Dendritic cell treated with granulocyte-macrophage colony-stimulating factor and Interleukin-4, amounts not matched to agents 40 ng/mL and 50 ng/mL, for 4 days (primary cell): ENCODE measurements around the gene FOXP1.
A peak's percentile ranks its signal among the peaks of the same experiment; 100 is the strongest.

ENCODE experiments used
- H3K27ac Mint-ChIP-seq: one replicate; pipeline ENCODE4 v1.8.0; 2022; ENCODE audit warnings: mild to moderate bottlenecking, mixed read lengths
- H3K27me3 Mint-ChIP-seq: one replicate; pipeline ENCODE4 v1.8.0; 2022; ENCODE audit warnings: mild to moderate bottlenecking, mixed read lengths
- H3K36me3 Mint-ChIP-seq: one replicate; pipeline ENCODE4 v1.8.0; 2022; ENCODE audit warnings: low read depth, mixed read lengths
- H3K4me1 Mint-ChIP-seq: one replicate; pipeline ENCODE4 v1.8.0; 2022; ENCODE audit warnings: low read depth, mixed read lengths
- H3K4me3 Mint-ChIP-seq: one replicate; pipeline ENCODE4 v1.8.0; 2022; ENCODE audit warnings: mild to moderate bottlenecking, moderate library complexity, mixed read lengths
- H3K9me3 Mint-ChIP-seq: one replicate; pipeline ENCODE4 v1.8.0; 2022; ENCODE audit warnings: mixed read lengths
- intact Hi-C: fragments of 100-400 bp; cut with micrococcal nuclease; formaldehyde crosslinking; loops from one replicate; pipeline ENCODE4 v1.15.0; 2022

The FOXP1 gene

DNA sequence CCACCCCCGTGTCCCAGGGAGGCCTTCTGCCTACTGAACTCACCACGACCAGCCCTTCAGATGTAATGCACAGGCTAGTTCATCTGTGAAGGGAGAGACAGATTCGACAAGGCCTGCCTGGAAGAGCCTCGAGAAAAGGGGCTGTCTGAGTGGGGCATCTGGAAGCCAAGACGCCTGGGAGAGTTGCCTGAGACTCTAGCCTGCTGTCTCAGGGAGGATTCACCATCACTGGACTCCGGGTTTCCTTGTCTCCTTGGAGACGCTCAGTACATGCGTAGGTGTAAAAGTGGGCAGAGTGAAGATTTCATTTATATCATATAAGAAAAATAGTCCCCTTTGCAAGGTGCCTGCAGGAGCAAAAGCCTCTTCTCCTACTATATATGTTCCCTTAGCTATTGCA, 468.9 kb downstream of the FOXP1 start:
- peaks cover 5% of the 10 kb centered on the region for H3K4me1 Mint-ChIP-seq
- H3K36me3 Mint-ChIP-seq = peaks cover 32% of the 10 kb centered on the region
- intact Hi-C loops = no loop called here
- no peaks in the 10 kb centered on the region for H3K9me3 Mint-ChIP-seq
- no peak overlapping the region for H3K27ac Mint-ChIP-seq
- H3K27me3 Mint-ChIP-seq = no peaks in the 10 kb centered on the region
- H3K4me3 Mint-ChIP-seq = no peak overlapping the region

DNA sequence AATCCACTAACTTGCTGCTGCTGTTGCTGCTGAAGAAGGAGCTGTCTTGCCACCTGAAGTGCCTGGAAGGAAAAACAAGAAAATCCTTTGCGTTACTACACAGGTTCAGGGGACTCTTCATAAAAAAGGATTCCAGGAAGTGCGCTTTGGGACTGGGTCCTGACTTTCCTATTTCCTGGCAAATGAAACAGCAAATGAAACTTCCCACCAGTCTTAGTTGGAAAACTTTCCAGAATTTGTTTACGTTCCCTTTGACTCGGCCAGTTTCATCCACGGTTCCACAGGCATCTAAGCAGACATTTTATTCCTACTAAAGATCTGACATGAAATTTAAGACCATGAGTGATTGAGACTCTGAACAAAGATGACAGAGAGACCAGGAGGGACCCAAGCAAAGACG, 471.0 kb downstream of the FOXP1 start:
- H3K36me3 Mint-ChIP-seq = peaks cover 39% of the 10 kb centered on the region
- H3K4me3 Mint-ChIP-seq = no peak overlapping the region
- H3K27me3 Mint-ChIP-seq = no peaks in the 10 kb centered on the region
- no peaks in the 10 kb centered on the region for H3K4me1 Mint-ChIP-seq
- no peaks in the 10 kb centered on the region for H3K9me3 Mint-ChIP-seq
- no peak overlapping the region for H3K27ac Mint-ChIP-seq
- intact Hi-C loops = no loop called here

GRCh38 chr3:71111784-71112440, 471.6 kb downstream of the FOXP1 start:
- Mint-ChIP-seq H3K36me3 (peaks cover 39% of the 10 kb centered on the region), H3K27me3 (no peaks in the 10 kb centered on the region), H3K27ac (no peak overlapping the region), H3K4me3 (no peak overlapping the region), H3K9me3 (no peaks in the 10 kb centered on the region), H3K4me1 (no peaks in the 10 kb centered on the region)
- intact Hi-C loops = no loop called here

DNA sequence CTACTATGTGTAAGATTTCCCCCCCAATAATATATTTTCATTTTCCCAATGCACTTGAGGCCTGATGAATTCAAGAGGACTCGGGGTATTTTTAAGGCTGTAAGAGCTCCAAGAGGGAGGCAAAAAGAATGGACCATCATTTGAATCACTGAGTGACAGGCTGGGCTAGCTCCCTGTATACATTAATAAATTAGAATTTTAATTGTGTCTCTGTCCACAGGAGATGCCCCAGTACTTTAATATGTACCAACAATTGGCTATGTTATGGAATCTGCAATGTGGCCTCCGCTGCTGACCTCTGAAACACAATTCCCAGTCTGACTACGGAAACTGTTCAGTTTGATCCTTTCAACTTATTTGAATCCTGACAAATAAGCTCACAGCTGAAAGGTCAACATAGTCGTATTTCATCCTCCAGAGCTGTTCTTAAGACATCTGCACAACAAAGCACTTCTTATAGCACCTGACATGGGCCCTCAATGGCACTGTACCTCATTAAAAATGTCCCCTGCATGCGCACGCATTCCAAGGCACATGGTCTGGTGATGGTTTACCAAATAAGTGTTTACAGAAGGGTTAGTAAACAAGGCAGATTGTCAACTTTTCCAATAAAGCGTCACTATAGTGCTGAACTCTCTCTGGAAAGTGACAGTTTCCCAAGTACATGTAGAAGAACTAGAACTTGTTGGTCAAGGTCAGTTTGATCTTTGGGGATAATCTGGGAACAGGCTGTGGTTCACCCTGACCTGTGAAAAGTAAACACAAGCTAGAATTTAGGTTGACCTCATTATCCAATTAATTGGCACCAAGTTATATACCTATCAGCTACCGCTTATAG, 472.9 kb downstream of the FOXP1 start:
- intact Hi-C loops = no loop called here
- H3K9me3 Mint-ChIP-seq = no peaks in the 10 kb centered on the region
- H3K4me1 Mint-ChIP-seq = no peaks in the 10 kb centered on the region
- no peak overlapping the region for H3K27ac Mint-ChIP-seq
- H3K36me3 Mint-ChIP-seq = peaks cover 39% of the 10 kb centered on the region
- H3K27me3 Mint-ChIP-seq = no peaks in the 10 kb centered on the region
- no peak overlapping the region for H3K4me3 Mint-ChIP-seq

GRCh38 chr3:71109977-71110285, 473.6 kb downstream of the FOXP1 start:
- Mint-ChIP-seq H3K4me3 (no peak overlapping the region), H3K9me3 (no peaks in the 10 kb centered on the region), H3K27me3 (no peaks in the 10 kb centered on the region), H3K4me1 (no peaks in the 10 kb centered on the region), H3K27ac (no peak overlapping the region), H3K36me3 (peaks cover 46% of the 10 kb centered on the region)
- intact Hi-C loops = no loop called here

DNA sequence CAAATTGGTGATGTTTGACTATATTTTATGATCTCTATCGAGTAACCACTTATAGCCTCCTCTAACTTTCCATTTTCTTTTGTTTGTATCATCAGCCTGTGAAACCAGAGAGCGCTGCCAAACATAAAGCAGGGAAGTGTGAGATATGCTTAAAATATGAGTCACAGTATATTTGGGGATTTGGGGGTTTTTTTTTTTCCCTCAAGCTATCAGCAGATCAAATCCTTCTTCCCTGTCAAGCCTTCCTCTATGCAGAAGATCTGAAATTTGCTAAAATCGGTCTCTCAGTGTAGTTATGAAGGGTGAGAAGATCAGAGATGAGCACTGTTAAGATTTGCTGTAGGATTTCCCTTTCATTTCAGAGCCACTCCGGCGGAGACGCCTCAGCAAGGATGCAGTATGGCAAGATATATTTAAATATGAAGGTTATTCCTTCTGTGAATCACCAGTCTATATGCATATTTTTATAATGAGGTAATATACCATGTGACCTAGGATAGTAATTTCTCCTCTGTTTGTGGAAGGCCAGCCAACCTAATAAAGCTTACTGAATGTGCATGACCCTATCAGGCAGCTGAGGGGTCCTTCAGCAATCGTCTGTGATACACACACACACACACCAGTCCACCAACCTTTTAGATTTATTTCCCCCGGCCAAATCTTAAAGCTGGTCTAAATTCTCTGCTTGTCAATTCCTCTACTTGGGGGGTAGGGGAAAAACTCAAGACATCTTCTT, 474.1 kb downstream of the FOXP1 start:
- Mint-ChIP-seq H3K4me3 (no peak overlapping the region), H3K36me3 (peaks cover 48% of the 10 kb centered on the region), H3K9me3 (no peaks in the 10 kb centered on the region), H3K27me3 (no peaks in the 10 kb centered on the region), H3K27ac (no peak overlapping the region), H3K4me1 (no peaks in the 10 kb centered on the region)
- intact Hi-C loops = no loop called here

DNA sequence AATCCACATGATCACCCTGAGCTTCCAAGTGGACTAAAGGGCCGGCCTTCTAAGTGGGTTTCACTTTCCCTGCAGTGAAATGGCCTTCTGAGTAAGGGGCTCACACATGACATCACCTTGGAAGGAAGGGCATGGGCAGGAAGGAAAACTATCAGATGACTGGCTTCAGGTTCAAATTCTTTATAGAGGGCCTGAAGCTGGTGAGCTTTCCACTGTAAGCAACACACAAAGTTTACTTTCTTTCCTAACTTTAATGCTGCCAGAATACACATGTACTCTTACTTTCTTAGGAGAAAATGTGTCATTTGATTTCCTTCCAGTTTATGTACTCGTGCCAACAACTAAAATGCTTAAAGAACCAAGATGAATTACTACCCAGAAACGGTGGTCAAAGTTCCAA, 475.6 kb downstream of the FOXP1 start:
- Mint-ChIP-seq H3K27ac (no peak overlapping the region), H3K9me3 (no peaks in the 10 kb centered on the region), H3K4me3 (no peak overlapping the region), H3K4me1 (peaks cover 9% of the 10 kb centered on the region), H3K36me3 (peaks cover 44% of the 10 kb centered on the region), H3K27me3 (no peaks in the 10 kb centered on the region)
- intact Hi-C loops = no loop called here

- H3K27ac Mint-ChIP-seq = no peak overlapping the region
- H3K4me1 Mint-ChIP-seq = peaks cover 35% of the 10 kb centered on the region
- H3K36me3 Mint-ChIP-seq = peaks cover 19% of the 10 kb centered on the region
- intact Hi-C loops = no loop called here
- H3K4me3 Mint-ChIP-seq = no peak overlapping the region
- H3K9me3 Mint-ChIP-seq = no peaks in the 10 kb centered on the region
- no peaks in the 10 kb centered on the region for H3K27me3 Mint-ChIP-seq
Measured at GRCh38 chr3:71104976-71105375, 478.6 kb downstream of the FOXP1 start.

- H3K4me3 Mint-ChIP-seq = no peak overlapping the region
- no peaks in the 10 kb centered on the region for H3K9me3 Mint-ChIP-seq
- no peaks in the 10 kb centered on the region for H3K27me3 Mint-ChIP-seq
- H3K27ac Mint-ChIP-seq = no peak overlapping the region
- intact Hi-C loops = no loop called here
- H3K4me1 Mint-ChIP-seq = peaks cover 35% of the 10 kb centered on the region
- H3K36me3 Mint-ChIP-seq = peaks cover 15% of the 10 kb centered on the region
Measured at GRCh38 chr3:71104556-71104955, 479.0 kb downstream of the FOXP1 start.

DNA sequence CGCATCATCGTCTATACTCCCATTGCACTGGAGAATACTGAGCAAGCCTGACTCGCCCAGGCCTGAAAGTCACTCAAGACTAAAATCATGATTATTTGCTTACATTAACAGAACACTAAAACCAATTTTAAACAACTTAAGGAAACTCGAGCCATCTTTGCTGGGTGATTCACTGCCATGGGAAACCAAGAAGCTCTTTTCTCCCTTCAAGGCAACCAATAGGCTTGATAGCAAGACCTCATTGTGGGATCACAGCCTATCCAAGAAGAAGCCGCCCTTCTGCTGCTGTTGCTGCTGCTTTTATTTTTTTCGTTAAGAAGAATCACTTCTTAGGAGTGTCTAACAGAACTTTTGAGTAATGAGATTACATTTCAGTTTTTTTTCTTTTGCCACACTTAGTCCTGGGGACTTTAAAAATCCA, 479.4 kb downstream of the FOXP1 start:
- Mint-ChIP-seq H3K4me3 (no peak overlapping the region), H3K27ac (no peak overlapping the region), H3K36me3 (peaks cover 11% of the 10 kb centered on the region), H3K27me3 (no peaks in the 10 kb centered on the region), H3K9me3 (no peaks in the 10 kb centered on the region), H3K4me1 (peaks cover 35% of the 10 kb centered on the region)
- intact Hi-C loops = no loop called here

DNA sequence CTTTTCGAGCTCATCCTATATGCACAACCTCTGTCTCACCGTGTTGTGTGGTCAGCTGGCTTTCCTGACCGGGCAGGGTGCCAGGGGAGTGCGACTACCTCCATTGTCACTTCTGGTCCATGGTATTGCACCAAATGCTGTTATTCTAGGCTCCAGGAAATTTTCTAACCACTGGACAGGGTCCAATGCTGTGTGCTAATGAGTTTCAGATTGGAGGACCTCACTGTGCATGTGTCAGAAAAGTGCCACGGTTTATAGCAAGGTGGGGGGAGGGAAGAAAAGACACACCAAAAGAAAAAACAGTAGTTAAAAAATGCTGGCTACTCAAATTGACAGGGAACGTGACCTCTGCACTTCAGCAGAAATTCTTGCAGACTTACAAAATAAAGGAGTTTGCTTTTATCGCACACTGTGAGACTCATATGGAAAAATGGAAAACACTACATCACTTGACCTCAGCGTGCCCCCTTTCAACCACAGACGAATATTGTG, 480.1 kb downstream of the FOXP1 start:
- H3K27ac Mint-ChIP-seq = no peak overlapping the region
- no peak overlapping the region for H3K4me3 Mint-ChIP-seq
- intact Hi-C loops = no loop called here
- no peaks in the 10 kb centered on the region for H3K27me3 Mint-ChIP-seq
- H3K36me3 Mint-ChIP-seq = peaks cover 9% of the 10 kb centered on the region
- peaks cover 35% of the 10 kb centered on the region for H3K4me1 Mint-ChIP-seq
- H3K9me3 Mint-ChIP-seq = no peaks in the 10 kb centered on the region

DNA sequence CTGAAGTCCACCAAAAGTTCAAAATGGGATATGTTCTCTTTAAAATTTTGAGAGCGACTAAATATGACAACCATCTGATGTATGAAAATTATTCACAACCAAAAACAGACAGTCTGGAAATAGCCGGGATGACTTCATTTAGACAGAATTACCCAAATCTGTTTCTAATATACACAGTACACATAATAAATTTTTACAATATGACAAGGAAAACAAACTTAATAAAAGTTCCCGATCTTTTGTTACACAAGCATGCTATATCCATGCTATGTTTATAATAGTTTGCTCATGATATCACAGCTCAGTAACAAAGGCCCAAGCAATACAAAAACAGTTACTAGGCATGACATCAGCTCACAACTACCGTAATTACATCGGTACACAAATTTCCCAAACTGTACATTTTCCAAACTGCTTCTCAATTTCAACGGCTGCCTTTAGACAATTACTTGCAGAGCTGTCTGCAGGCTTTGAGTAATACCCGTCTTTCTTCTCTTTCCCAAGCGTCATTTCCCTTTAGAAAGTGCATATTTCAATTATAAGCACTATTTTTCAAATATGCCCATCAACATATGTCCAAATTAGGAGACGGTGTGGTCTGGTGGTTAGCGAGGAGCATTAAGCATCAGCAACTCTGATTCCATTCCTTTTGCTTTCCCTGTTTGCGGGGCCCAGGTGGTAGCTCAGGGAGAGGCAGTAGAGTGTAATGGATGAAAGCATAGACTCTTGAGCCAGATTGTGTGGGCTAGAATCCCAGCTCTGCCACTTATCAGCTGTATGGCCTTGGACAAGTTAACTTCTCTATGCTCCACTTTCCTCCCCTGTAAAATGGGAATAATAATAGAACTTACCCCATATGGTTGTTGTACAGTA, 481.2 kb downstream of the FOXP1 start:
- Mint-ChIP-seq H3K36me3 (peaks cover 9% of the 10 kb centered on the region), H3K4me3 (no peak overlapping the region), H3K27ac (peak overlapping the region; percentile 62), H3K4me1 (peaks cover 35% of the 10 kb centered on the region), H3K9me3 (no peaks in the 10 kb centered on the region), H3K27me3 (no peaks in the 10 kb centered on the region)
- intact Hi-C loops = no loop called here

DNA sequence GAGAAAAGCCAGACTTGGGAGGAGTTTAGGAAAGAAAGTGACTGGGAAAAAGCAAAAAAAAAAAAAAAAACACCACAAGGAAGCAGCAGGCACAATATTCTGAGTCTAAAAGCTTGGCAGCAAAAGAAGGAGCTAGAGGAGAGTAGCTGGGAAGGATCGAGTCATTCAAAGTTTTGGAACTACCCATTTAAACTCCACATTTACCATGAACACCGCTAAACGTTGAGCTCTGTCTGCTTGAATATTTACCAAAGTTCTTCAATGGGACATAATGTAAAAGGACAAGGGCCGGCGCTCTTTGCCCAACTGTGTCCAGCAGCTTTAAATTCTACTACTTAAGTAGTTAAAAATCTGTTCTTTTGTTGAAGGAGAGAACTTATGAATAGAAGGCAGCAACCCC, 481.9 kb downstream of the FOXP1 start:
- no peaks in the 10 kb centered on the region for H3K27me3 Mint-ChIP-seq
- peaks cover 35% of the 10 kb centered on the region for H3K4me1 Mint-ChIP-seq
- peaks cover 9% of the 10 kb centered on the region for H3K36me3 Mint-ChIP-seq
- intact Hi-C loops = no loop called here
- no peak overlapping the region for H3K27ac Mint-ChIP-seq
- no peaks in the 10 kb centered on the region for H3K9me3 Mint-ChIP-seq
- H3K4me3 Mint-ChIP-seq = no peak overlapping the region
